SK-N-MC (cell line): ENCODE results near the gene GLCE.

Source experiments
- DNase-seq: peaks from one replicate; pipeline ENCODE4 v3.0.0-alpha.2; 2011; ENCODE audit warnings: low read depth, low spot score
- H3K27ac ChIP-seq: fragments of 200-600 bp; sonication (generic); 2 replicates; pipeline ENCODE4 v1.5.1; 2016; ENCODE audit warnings: mixed run types
- H3K36me3 ChIP-seq: fragments of 200-600 bp; sonication (generic); 2 replicates; pipeline ENCODE4 v1.6.1; 2017; ENCODE audit warnings: antibody characterized with exemption, low read length, mixed read lengths; ENCODE audit not compliant: insufficient read depth
- H3K4me3 ChIP-seq: fragments of 200-600 bp; sonication (generic); 2 replicates; pipeline ENCODE4 v1.5.1; 2016
- H3K9ac ChIP-seq: fragments of 200-600 bp; sonication (generic); 2 replicates; pipeline ENCODE4 v1.8.0; 2017; ENCODE audit warnings: mixed run types, mixed read lengths; ENCODE audit not compliant: insufficient read length
- H3K9me3 ChIP-seq: fragments of 200-600 bp; sonication (generic); 2 replicates; pipeline ENCODE4 v1.6.1; 2017; ENCODE audit warnings: low read depth, mild to moderate bottlenecking, antibody characterized with exemption, low read length, moderate library complexity, mixed read lengths
- EZH2 ChIP-seq: fragments of 200-600 bp; sonication (generic); IDR thresholded peaks from one replicate; pipeline ENCODE4 v1.6.1; 2017; ENCODE audit warnings: antibody characterized with exemption
- FOXP2 ChIP-seq: optimal IDR thresholded peaks from 2 replicates; pipeline ENCODE3; 2011; ENCODE audit warnings: mild to moderate bottlenecking, moderate library complexity; ENCODE audit not compliant: insufficient read depth; ENCODE audit errors: extremely low read length, control extremely low read depth
- POLR2AphosphoS5 ChIP-seq: IDR thresholded peaks from 2 replicates; pipeline ENCODE4 v1.6.1; 2012; ENCODE audit warnings: mild to moderate bottlenecking, low read depth, low read length, borderline replicate concordance

Gene GLCE

GRCh38 chr15:69145149-69145693 lies 15.2 kb upstream of the GLCE start:
- H3K36me3 ChIP-seq: no peaks in the 10 kb centered on the region
- TF ChIP-seq EZH2 (no peak), POLR2AphosphoS5 (no peak), FOXP2 (no peak)
- H3K9me3 ChIP-seq: no peaks in the 10 kb centered on the region
- no peak overlapping the region for H3K4me3 ChIP-seq
- no peak for DNase-seq
- H3K27ac ChIP-seq: no peak overlapping the region
- no peak overlapping the region for H3K9ac ChIP-seq

- no peaks in the 10 kb centered on the region for H3K9me3 ChIP-seq
- TF ChIP-seq FOXP2 (no peak), POLR2AphosphoS5 (no peak), EZH2 (no peak)
- H3K4me3 ChIP-seq: no peak overlapping the region
- H3K9ac ChIP-seq: no peak overlapping the region
- H3K36me3 ChIP-seq: no peaks in the 10 kb centered on the region
- DNase-seq: no peak
- no peak overlapping the region for H3K27ac ChIP-seq
Measured at GRCh38 chr15:69145694-69146492, 14.5 kb upstream of the GLCE start.

- H3K9me3 ChIP-seq: no peaks in the 10 kb centered on the region
- TF ChIP-seq EZH2 (no peak), FOXP2 (no peak), POLR2AphosphoS5 (no peak)
- H3K27ac ChIP-seq: no peak overlapping the region
- no peaks in the 10 kb centered on the region for H3K36me3 ChIP-seq
- no peak overlapping the region for H3K4me3 ChIP-seq
- H3K9ac ChIP-seq: no peak overlapping the region
- DNase-seq: no peak
Measured at GRCh38 chr15:69146724-69147435, 13.6 kb upstream of the GLCE start.

- TF ChIP-seq POLR2AphosphoS5 (no peak), FOXP2 (no peak), EZH2 (no peak)
- Histone ChIP-seq H3K9me3 (no peaks in the 10 kb centered on the region), H3K9ac (no peak overlapping the region), H3K4me3 (no peak overlapping the region), H3K36me3 (no peaks in the 10 kb centered on the region), H3K27ac (no peak overlapping the region)
- no peak for DNase-seq
Measured at GRCh38 chr15:69148465-69148864, 12.0 kb upstream of the GLCE start.

- H3K9me3 ChIP-seq: no peaks in the 10 kb centered on the region
- no peak overlapping the region for H3K4me3 ChIP-seq
- no peaks in the 10 kb centered on the region for H3K36me3 ChIP-seq
- no peak overlapping the region for H3K27ac ChIP-seq
- no peak overlapping the region for H3K9ac ChIP-seq
- TF ChIP-seq POLR2AphosphoS5: no peak
- TF ChIP-seq FOXP2: no peak
- TF ChIP-seq EZH2: no peak
- no peak for DNase-seq
Measured at GRCh38 chr15:69149163-69149562, 11.3 kb upstream of the GLCE start.

- no peak overlapping the region for H3K4me3 ChIP-seq
- no peak overlapping the region for H3K9ac ChIP-seq
- TF ChIP-seq EZH2 (no peak), POLR2AphosphoS5 (no peak), FOXP2 (no peak)
Measured at GRCh38 chr15:69149803-69150202, 10.6 kb upstream of the GLCE start.

GRCh38 chr15:69150336-69150735 lies 10.1 kb upstream of the GLCE start:
- no peak overlapping the region for H3K4me3 ChIP-seq
- DNase-seq: no peak
- no peaks in the 10 kb centered on the region for H3K9me3 ChIP-seq
- H3K36me3 ChIP-seq: no peaks in the 10 kb centered on the region
- H3K9ac ChIP-seq: no peak overlapping the region
- H3K27ac ChIP-seq: no peak overlapping the region
- TF ChIP-seq EZH2 (no peak), FOXP2 (no peak), POLR2AphosphoS5 (no peak)

More at GRCh38 chr15:69149803-69150202, 10.6 kb upstream of the GLCE start:
- no peak for DNase-seq
- no peaks in the 10 kb centered on the region for H3K9me3 ChIP-seq
- H3K36me3 ChIP-seq: no peaks in the 10 kb centered on the region
- no peak overlapping the region for H3K27ac ChIP-seq

GRCh38 chr15:69150841-69151240 lies 9.6 kb upstream of the GLCE start:
- Histone ChIP-seq H3K27ac (no peak overlapping the region), H3K36me3 (no peaks in the 10 kb centered on the region), H3K9me3 (no peaks in the 10 kb centered on the region), H3K9ac (no peak overlapping the region), H3K4me3 (no peak overlapping the region)
- DNase-seq: no peak
- TF ChIP-seq FOXP2: no peak
- TF ChIP-seq EZH2: no peak
- no peak for TF ChIP-seq POLR2AphosphoS5
